MM.1S (cell line): ENCODE measurements around the gene MTMR12.

Experiments used
- EZH2 ChIP-seq: fragments of 300-600 bp; sonication (generic); optimal IDR thresholded peaks from 2 replicates; pipeline ENCODE3; 2017; ENCODE audit warnings: low read depth, mild to moderate bottlenecking, antibody characterized with exemption, low read length, mixed read lengths
- TF ChIP-seq, protein P1 (sequence below): fragments of 300-600 bp; sonication (generic); IDR thresholded peaks from 2 replicates; pipeline ENCODE4 v1.5.1; 2016; ENCODE audit warnings: antibody characterized with exemption, low read length, mixed read lengths

DNA sequence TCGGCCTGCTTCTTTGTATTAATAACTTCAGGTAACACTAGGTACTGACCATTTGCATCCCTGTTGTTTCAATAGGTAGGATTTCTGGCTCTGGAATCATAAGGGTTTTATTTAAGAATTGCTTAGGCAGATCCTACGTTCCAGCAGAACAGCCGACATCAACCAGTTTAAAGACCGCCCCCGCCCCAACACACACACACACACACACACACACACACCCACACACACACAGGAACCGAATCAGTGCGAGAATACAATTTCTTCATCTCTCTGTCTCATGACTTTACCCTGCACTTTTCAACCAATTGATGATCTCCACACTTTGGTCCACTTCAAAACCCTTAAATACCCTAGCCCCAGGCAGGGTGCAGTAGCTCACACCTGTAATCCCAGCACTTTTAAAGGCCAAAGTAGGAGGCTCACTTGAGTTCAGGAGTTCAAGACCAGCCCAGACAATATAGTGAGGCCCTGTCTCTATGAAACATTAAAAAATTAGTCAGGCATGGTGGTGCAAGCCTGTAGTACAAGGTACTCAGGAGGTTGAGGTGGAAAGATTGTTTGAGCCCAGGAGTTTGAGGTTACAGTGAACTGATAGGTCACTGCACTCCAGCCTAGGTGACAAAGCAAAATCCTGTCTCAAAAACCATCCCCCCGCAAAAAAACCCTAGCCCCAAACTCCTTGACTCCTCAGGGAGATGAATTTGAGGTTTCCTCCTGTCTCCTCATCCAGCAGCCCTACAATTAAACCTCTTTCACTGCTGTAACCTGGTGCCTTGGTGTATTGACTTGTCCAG, 2.7 kb upstream of the MTMR12 start:
- TF ChIP-seq, protein P1, sequence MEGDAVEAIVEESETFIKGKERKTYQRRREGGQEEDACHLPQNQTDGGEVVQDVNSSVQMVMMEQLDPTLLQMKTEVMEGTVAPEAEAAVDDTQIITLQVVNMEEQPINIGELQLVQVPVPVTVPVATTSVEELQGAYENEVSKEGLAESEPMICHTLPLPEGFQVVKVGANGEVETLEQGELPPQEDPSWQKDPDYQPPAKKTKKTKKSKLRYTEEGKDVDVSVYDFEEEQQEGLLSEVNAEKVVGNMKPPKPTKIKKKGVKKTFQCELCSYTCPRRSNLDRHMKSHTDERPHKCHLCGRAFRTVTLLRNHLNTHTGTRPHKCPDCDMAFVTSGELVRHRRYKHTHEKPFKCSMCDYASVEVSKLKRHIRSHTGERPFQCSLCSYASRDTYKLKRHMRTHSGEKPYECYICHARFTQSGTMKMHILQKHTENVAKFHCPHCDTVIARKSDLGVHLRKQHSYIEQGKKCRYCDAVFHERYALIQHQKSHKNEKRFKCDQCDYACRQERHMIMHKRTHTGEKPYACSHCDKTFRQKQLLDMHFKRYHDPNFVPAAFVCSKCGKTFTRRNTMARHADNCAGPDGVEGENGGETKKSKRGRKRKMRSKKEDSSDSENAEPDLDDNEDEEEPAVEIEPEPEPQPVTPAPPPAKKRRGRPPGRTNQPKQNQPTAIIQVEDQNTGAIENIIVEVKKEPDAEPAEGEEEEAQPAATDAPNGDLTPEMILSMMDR: no peak
- TF ChIP-seq EZH2: no peak
